Activated naive CD4-positive, alpha-beta T cell treated with Interleukin-2 at 50 U/mL for 16 hours (primary cell): ENCODE results near the gene P2RX2.

ENCODE experiments used
- DNase-seq: peaks from one replicate; pipeline ENCODE4 v3.0.0-alpha.2; 2020

The P2RX2 gene

DNA sequence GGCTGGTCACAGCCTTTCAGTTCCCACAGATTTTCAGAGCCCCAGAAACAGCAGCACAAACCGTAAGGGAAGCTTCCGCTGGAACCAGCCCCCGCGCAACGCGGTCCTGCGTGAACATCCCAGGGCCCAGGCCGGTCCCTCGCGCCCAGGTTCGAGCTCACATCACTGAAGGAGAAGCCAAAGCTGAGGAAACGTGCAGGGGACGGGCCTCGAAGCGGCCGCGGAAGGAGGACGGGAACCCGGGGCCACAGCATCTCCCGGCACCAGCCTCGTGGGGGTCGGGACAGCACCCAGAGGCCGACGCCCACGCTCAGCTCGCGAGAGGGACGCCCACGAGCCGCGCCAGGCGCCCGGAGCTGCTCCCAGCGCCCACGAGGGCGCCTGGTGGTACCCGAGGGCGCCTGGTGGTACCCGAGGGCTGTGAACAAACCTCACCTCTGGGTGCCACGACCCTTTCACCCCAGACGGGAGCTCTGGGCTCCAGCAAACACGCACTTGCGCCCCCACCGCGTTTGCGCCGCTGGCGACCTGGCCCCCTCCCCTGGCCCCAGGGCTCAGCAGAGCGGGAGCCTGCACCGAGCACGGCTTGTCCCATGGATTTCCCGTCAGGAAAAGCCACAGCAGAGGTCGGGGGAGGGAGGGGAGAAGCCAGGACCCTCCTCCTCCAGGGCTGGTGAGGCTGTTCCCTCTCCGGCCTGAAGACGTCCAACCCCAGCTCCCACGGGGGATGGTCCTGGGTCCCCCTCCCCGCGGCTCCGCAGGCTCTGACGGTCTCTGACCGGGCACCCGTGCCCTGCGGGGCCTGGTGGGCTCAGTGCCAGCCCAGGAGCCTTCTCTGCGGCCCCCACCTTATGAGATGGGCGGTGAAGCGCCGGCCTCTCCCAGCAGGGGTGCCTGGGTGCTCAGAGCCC lies 15.1 kb upstream of the P2RX2 start:
- DNase-seq = no peak

- no peak for DNase-seq
These were observed 14.4 kb upstream of the P2RX2 start for GRCh38 chr12:132604151-132604618.

DNA sequence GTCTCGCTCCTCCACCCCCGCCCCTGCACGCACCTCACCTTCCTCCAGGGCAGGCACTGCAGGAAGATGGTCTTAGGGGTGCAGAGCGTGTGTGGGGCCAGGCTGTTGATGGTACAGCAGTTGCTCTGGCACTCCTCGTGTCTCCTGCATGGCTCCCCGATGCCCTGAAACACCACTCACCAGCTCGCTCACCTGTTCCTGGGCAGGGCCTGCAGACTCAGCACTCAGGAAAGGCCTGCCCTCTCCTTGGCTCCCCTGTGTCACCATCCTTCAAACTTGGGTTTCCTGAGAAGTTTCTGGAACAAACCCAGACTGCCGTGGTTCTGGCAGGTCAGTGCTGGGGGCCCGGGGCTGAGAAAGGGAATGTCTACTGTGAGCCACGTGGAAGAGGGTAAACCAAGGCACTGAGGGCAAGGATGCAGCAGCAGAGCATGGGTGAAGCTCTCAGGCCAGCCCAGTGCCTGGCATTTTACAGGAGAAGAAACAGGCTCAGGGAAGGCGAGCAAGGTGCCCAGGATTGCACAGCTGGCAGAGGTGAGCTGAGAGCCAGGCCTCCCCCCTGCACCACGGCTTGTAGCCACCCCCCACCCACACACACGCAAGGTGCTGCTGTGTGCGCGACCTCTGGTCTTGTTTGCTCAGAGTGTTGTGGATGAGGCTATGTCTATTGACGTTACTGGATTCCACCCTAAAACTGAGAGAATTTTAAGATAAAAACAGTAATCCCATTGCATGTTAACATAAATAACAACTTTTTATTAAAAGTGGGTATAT lies 13.7 kb upstream of the P2RX2 start:
- DNase-seq = no peak

DNA sequence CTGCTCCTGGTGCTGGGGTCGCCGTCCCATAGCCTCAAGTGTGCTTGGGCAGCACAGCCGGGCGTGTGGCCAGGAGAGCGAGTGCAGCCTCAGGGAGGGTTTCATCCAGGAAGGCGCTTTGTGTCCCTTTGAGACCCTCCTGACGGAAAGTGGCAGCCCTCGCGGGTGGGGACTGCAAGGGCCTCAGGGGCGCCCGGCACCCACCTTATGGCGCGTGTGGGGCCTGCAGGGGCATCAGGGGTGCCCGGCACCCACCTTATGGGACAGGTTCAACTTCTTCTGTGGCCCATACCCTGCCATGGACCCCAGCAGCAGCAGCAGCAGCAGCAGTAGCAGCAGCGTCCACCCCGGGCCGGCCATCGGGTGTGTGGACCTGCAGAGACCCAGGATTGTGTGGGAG lies 12.7 kb upstream of the P2RX2 start:
- no peak for DNase-seq

- no peak for DNase-seq
These were observed 12.1 kb upstream of the P2RX2 start for GRCh38 chr12:132606466-132606865.

DNA sequence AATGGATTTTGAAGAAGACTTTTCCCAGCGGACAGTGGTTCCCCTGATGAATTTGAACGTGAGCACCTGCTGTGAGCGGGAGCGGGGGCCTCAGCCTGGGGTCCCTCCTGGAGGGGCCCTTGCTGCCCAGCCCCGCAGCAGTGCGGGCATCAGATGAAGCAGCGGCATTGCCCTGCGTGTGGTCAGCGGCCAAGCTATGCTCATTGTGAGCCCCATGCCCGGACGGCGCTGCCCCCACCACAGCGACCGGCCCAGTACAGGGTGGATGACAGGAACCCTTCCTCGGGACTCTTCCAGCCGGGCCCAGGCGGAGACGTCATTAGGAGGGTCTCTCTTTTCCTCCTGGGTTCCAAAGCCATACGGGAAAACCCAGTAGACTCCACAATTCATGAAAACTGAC lies 11.6 kb upstream of the P2RX2 start:
- DNase-seq = no peak

DNA sequence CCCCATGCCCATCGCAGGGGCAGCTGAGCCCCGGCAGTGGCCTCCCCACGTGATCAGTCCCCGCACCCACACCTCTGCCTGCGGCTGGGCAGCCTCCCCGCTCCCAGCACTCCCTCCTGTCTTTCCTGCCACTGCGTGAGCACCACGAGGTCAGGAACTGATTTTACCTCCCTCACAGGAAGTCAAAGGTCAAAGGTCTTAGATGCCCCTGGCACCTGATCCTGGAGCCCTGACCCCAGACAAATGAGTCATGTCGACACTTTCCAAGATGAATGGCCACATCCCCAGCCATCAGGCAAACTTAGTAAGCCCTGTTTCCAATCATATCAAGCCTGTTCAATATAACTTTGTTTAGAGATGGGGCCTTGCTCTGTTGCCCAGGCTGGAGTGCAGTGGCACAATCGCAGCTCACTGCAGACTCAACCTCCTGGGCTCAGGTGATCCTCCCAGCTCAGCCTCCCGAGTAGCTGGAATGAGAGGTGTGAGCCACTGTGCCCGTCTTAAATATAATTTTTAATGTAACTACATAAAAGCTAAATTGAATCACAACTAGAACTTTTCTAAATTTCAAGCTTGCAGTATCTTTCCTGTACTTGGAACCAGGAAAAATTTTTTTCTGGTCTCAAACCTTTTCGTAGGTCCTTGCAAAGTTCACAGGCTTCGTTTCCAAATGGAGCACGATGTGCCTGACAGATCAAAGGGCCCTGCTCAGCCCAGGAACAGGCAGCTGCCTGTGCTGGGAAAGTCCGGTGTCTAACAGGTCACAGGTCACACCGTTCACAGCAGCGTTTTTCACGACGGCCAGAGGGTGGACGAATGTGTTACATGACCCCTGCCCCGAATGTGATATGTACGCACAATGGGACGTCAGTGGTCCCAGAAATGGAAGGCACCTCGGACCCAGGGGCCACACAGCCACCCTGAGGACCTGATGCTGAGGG lies 10.1 kb upstream of the P2RX2 start:
- DNase-seq = no peak

DNA sequence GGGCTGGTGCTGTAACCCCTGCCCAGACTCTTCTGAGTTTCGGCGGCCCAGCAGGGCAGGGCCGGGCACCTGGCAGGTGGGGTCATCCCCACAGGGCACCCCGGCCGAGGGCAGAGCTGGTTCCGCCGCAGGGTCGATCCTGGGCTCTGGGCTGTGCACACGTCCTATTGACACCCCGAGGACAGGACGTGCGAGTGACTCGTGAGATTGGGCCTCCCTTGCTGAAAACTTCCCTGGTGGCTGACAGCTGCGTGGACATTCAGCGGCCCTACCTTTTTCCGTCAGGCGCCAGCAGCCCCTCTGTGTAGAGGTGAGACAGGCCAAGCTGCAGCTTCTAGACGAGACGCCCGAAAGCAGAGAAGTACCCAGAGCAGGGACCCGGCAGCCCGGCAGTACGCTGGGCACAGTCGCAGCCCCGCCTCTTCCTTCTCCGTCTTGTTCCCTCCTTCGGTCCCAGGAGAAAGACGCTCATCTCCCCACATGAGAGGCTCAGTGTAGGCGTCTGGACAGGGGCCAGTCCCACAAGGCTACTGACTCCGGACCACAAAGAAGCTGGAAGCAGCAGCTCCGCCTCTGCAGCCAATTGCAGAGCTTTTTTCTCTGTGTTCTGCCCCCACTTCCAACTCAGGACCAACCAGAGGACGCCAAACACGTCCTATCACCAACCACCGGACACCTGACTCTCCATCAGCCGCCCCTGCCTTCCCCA lies 8.4 kb upstream of the P2RX2 start, which contains the start of gene LRCOL1:
Gene LRCOL1, minus strand, starts transcription at position 532 of the 709 bp plus-strand sequence. CDS start 4,331 bp downstream, outside the sequence.
- no peak for DNase-seq

DNA sequence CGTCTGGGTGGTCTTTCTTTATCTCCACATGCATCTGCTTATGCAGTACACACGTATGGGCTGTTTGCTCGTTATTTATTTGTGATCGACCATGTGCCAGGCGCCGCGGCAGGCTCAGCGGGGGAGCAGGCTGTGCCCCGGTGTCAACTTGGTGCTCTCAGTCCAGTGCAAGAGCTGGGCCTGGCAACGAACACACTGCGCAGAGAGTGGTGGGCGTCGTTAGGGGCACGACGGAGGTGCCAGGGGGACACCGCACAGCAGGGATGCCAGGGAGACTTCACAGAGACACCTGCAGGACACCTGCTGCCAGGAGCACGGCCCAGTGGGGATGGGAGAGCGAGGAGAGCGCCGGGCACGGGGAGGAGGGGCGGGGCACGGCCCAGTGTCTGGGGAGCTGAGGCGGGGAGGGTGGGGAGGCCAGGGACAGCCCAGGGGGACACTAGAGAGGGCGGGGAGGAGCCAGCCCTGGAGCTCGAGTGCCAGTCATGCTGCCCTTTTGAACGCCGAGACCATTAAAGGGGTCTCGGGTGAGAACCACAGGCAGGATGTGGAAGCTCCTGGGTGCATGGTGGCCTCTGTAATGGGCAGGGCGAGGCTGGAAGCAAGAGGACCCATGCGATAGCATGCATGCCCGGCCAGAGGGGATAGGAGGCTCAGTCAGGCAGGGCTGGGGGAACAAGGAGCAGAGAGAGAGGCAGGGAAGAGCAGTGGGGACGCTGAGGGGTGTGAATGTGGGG lies 7.5 kb upstream of the P2RX2 start:
- no peak for DNase-seq

DNA sequence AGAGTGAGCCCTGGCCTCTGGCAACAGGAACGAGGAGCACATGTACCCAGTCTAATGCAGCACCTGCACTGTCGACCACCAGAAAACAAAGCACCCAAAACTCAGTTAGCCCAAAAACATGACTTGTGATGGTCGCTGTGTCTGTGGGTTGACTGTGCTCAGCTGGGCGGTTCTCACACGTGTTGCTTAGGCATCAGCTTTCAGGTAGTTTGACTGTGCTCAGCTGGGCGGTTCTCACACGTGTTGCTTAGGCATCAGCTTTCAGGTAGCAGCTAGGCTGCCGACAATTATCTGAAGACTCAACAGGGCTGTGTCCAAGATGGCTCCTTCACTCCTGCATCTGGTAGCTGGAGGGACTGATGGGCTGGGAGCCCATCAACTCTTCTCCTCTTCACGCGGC lies 7.0 kb upstream of the P2RX2 start:
- no peak for DNase-seq

DNA sequence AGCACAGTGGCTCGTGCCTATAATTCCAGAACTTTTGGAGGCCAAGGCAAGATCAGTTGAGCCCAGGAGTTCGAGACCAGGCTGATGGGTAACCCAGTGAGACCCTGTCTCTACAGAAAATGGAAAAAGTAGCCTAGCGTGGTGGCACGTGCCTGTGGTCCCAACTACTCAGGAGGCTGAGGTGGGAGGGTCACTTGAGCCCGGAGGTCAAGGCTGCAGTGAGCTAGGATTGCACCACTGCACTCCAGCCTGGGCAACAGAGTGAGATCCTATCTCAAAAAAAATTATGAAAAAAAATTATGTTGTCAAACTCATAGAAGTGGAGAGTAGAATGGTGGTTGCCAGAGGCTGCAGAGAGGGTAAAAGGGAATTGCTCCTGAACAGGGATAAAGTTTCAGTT lies 4.5 kb upstream of the P2RX2 start:
- no peak for DNase-seq

- DNase-seq = peak; percentile 81
These were observed 3.6 kb upstream of the P2RX2 start for GRCh38 chr12:132614861-132615578.

- no peak for DNase-seq
These were observed 3.0 kb upstream of the P2RX2 start for GRCh38 chr12:132615579-132616038.

- no peak for DNase-seq
These were observed 1.4 kb upstream of the P2RX2 start for GRCh38 chr12:132617135-132617701.

- DNase-seq = no peak
These were observed 524 bp upstream of the P2RX2 start for GRCh38 chr12:132617822-132618682.

DNA sequence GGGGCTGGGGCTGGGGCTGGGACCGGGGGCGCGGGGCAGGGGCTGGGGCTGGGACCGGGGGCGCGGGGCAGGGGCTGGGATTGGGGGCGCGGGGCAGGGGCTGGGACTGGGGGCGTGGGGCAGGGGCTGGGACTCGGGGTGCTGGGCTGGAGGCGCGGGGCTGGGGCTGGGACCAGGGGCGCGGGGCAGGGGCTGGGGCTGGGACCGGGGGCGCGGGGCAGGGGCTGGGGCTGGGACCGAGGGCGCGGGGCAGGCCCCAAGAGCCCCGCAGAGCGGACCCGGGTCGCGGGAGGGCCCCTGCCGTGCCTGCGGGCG lies 452 bp downstream of the P2RX2 start:
- DNase-seq = no peak

- DNase-seq = no peak
These were observed 973 bp downstream of the P2RX2 start for GRCh38 chr12:132619386-132620112.

DNA sequence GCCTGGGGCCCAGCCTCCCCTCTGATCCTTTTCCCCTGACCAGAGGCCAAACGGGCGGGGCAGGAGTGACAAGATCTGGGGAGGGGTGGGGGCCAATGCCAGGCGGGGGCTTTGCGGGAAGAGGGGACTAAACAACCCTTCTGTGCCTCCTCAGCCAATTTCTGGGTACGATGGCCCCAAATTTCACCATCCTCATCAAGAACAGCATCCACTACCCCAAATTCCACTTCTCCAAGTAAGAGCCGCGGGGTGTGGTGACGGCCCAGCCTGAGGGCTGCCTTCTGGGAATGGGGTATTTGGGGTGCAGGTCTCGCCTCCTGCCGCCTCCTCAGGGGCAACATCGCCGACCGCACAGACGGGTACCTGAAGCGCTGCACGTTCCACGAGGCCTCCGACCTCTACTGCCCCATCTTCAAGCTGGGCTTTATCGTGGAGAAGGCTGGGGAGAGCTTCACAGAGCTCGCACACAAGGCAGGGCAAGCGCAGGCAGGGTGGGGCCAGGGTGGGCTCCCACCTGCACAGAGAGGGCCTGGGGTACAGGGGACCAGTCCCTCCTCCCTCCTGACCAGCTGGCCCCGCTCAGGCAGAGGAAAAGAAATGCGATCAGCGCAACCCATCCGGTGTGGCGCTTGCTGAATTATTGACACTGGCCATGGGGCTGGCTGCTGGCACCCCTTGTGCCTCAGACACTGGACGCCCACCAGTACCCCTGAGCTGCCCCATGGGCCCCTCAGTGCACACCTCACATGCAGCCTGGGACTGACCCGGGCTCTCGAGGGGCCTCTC lies 1.7 kb downstream of the P2RX2 start:
- DNase-seq = no peak
